ENCODE results near the gene PACSIN2. TPM values are rescaled to one million over a fixed set of nuclear protein-coding genes. Genes with fewer than 3 reads are reported as not detected.
A peak's percentile ranks its signal among the peaks of the same experiment; 100 is the strongest.

PACSIN2 gene
- total and polyA plus RNA-seq, 8 donors, result 24.9 to 154 (median 71.6) TPM

DNA sequence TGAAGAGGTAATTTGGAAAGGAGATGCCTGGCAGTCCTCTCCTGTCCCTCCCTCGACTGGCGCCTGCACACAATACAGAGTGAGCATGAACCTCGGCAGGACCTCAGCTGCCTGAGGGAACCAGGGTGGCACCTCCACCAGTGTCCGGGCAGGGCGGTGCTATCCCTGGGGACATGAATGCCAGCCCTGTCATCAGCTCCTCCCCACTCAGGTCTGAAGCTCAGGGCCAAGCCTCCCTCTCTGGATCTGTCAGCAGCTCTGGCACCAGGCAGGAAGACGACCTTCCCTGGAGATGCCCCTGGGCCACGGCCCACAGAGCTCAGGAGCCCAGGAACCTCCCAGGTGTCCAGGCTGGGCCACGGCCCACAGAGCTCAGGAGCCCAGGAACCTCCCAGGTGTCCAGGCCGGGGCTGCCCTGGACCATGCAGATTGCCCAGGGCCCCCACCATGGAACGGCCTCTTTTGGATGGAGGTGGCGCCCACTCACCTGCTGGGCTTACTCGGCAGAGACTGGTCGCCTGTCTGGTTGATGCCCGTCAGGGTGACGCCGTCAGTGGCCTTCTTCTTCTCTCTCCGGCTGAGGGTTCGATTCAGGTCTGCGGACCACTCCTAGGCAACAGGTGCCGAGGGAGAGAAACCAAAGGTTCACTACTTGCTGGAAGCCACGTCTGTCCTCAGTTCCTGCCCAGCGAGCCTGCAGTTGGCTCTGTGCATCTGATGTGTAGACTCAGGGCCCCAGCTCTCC, 136.2 kb downstream of the PACSIN2 start:
- H3K36me3 ChIP-seq, result peaks cover 68 to 100% (median 100%) of the 10 kb centered on the region in 4 donors
- H3K9me3 ChIP-seq, result no peaks in the 10 kb centered on the region
- 88 to 95% (median 92%) methylated on average over 18 to 22 of the region's 22 CpGs for WGBS, 5 donors
- H3K4me3 ChIP-seq, result no peak overlapping the region
- no peak overlapping the region for H3K27ac ChIP-seq
- no peak for DNase-seq
- no peaks in the 10 kb centered on the region for H3K27me3 ChIP-seq
- TF ChIP-seq POLR2A (IDR thresholded peaks at IDR 0.05) (no peak), POLR2AphosphoS5 (IDR thresholded peaks at IDR 0.05) (no peak), EP300 (IDR thresholded peaks at IDR 0.05) (no peak)
- TF ChIP-seq, protein P1, sequence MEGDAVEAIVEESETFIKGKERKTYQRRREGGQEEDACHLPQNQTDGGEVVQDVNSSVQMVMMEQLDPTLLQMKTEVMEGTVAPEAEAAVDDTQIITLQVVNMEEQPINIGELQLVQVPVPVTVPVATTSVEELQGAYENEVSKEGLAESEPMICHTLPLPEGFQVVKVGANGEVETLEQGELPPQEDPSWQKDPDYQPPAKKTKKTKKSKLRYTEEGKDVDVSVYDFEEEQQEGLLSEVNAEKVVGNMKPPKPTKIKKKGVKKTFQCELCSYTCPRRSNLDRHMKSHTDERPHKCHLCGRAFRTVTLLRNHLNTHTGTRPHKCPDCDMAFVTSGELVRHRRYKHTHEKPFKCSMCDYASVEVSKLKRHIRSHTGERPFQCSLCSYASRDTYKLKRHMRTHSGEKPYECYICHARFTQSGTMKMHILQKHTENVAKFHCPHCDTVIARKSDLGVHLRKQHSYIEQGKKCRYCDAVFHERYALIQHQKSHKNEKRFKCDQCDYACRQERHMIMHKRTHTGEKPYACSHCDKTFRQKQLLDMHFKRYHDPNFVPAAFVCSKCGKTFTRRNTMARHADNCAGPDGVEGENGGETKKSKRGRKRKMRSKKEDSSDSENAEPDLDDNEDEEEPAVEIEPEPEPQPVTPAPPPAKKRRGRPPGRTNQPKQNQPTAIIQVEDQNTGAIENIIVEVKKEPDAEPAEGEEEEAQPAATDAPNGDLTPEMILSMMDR (IDR thresholded peaks at IDR 0.05), result no peak
- peaks cover 0 to 7% (median 2%) of the 10 kb centered on the region in 4 donors for H3K4me1 ChIP-seq
- intact Hi-C loops (cut with DNase I; ENCODE audit: low total_unique reads), result no loop called here

DNA sequence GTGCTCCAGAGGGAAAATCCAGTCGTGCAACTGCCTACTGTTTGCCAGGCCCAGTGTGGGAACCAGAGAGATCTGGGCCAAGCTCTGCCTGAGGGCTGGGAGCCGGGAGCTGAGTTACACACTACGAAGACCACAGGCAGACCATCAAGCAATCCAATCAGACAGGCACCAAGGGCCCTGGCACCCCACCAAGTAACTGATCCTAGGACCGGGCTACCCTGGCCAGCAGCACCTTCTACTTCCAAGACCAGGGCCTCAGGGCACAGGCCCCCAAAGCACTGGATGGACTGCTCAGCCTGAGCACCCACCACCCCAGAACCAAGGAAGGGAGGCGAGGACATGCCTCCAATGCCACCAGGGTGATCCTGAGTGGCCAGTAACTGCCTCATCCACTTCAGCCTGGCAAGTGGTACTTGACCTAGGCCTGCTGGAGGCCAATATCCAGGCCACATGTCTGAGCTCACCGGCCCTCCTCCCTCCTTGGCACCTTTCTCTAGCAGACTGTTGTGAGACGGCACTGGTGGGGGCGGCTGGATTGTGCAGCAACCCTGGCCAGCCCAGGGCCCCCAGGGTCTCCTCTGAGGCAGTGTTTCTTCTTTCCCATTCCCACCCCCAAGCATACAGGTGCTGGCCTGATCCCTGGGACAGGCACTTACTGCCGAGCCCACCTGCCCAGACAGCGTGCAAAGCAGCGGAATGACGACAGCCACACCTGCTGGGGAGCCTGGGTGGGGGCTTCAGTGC, 137.2 kb downstream of the PACSIN2 start:
- intact Hi-C loops (cut with DNase I; ENCODE audit: low total_unique reads), result no loop called here
- 80 to 92% (median 87%) methylated on average over 6 to 12 of the region's 12 CpGs for WGBS, 5 donors
- H3K36me3 ChIP-seq, result peaks cover 63 to 100% (median 100%) of the 10 kb centered on the region in 4 donors
- H3K4me1 ChIP-seq, result peaks cover 0 to 7% (median 2%) of the 10 kb centered on the region in 4 donors
- no peak overlapping the region for H3K4me3 ChIP-seq
- H3K27me3 ChIP-seq, result no peaks in the 10 kb centered on the region
- DNase-seq, result no peak
- no peak for TF ChIP-seq EP300 (IDR thresholded peaks at IDR 0.05)
- no peak for TF ChIP-seq POLR2AphosphoS5 (IDR thresholded peaks at IDR 0.05)
- no peak for TF ChIP-seq POLR2A (IDR thresholded peaks at IDR 0.05)
- TF ChIP-seq, protein P1 (IDR thresholded peaks at IDR 0.05), result no peak
- H3K27ac ChIP-seq, result peak overlapping the region in 1 of 5 donors; percentile 6
- H3K9me3 ChIP-seq, result no peaks in the 10 kb centered on the region

DNA sequence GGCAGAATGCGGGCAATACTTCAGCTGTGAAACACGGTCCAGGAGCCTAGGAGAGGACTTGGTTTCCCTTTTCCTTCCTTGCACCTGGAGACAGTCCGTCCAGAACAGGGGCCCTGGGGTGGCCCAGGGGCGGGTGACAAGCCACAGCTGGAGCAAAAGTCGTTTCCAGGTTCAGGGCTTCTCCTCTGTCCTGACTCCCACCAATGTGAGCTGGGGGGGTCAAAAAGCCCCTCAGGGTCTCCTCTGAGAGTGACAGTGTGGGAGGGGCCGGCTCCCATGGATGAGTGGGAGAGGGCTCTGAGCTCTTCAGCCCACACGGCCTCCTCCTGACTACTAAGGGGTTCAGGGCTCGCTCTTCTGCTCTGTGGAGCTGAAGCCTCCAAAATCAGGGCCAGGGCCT, 137.8 kb downstream of the PACSIN2 start:
- peaks cover 66 to 100% (median 100%) of the 10 kb centered on the region in 4 donors for H3K36me3 ChIP-seq
- intact Hi-C loops (cut with DNase I; ENCODE audit: low total_unique reads), result no loop called here

DNA sequence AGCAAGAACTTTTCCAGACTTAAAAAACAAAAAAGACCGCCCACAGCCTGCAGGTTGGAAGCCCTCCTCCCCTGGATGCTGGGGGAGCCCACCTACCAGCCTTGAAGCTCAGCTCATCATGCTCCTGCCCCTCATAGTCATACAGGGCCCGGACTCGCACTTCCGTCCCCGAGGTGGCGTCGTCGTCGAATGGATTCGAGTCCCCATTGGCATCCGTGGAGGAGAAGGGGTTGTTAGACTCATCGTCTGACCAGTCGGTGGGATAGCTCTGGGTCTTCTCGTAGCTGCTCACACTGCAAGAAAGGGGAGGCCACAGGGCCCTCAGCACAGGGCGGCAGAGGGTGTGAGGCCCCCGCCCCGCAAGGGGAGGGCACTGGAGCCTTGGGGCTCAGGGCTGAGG, 138.9 kb downstream of the PACSIN2 start:
- TF ChIP-seq POLR2A (IDR thresholded peaks at IDR 0.05), result no peak
- no peak for TF ChIP-seq EP300 (IDR thresholded peaks at IDR 0.05)
- no peak for TF ChIP-seq POLR2AphosphoS5 (IDR thresholded peaks at IDR 0.05)
- TF ChIP-seq, protein P1 (IDR thresholded peaks at IDR 0.05), result no peak
- Histone ChIP-seq H3K4me1 (peaks cover 0 to 6% (median 2%) of the 10 kb centered on the region in 4 donors), H3K27me3 (no peaks in the 10 kb centered on the region), H3K4me3 (no peak overlapping the region), H3K36me3 (peaks cover 72 to 100% (median 100%) of the 10 kb centered on the region in 4 donors), H3K27ac (no peak overlapping the region), H3K9me3 (no peaks in the 10 kb centered on the region)
- 91 to 96% (median 93%) methylated on average over 13 to 17 of the region's 17 CpGs for WGBS, 5 donors
- intact Hi-C loops (cut with DNase I; ENCODE audit: low total_unique reads), result no loop called here
- no peak for DNase-seq

More for the DNA sequence above, 137.8 kb downstream of the PACSIN2 start:
- Histone ChIP-seq H3K4me3 (no peak overlapping the region), H3K27ac (no peak overlapping the region), H3K4me1 (peaks cover 0 to 7% (median 2%) of the 10 kb centered on the region in 4 donors), H3K9me3 (no peaks in the 10 kb centered on the region), H3K27me3 (no peaks in the 10 kb centered on the region)
- WGBS, 5 donors, result 77 to 82% (median 81%) methylated on average over 7 to 8 of the region's 8 CpGs
- TF ChIP-seq POLR2AphosphoS5 (IDR thresholded peaks at IDR 0.05), result no peak
- TF ChIP-seq, protein P1 (IDR thresholded peaks at IDR 0.05), result no peak
- TF ChIP-seq POLR2A (IDR thresholded peaks at IDR 0.05), result no peak
- TF ChIP-seq EP300 (IDR thresholded peaks at IDR 0.05), result no peak
- no peak for DNase-seq
